NCI-H1436 (cell line): ENCODE results near the gene JAKMIP3.

Experiments used
- DNase-seq: peaks from one replicate; lab custom pipeline; 2025; lab: John Stamatoyannopoulos, UW

The JAKMIP3 gene

DNA sequence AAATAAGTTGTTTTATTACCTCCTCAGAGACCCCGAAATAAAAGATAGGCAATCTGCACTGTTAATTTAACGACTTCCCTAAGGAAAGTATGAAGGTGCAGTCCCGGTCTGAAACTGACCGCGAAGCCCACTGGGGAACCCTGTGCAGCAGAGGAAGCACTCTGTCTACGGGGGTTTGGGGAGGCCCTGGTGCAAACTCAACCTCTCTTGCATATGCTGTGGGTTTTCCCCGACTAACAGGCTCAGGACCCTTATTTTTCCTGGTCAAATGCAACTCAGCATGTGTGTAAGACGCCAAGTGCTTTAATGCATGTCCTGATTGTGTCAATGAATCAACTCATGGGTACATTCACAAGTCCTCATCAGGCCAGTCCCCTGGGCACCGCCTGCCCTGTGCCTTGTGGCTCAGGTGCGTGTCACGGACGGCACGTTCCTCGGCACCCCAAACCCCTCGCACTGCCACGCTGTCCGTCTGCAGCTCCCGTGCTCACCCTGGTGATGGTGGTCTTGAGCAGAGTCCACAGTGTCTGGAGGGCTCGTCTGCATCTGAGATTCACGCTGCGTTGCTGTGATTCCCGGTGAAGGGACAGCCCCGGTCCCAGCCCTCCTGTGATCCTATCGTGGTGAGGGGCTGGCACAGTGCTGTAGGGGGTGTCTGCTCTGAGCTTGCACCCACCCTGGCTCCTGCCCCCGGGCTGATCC lies 33.8 kb downstream of the JAKMIP3 start:
- no peak for DNase-seq

GRCh38 chr10:132100091-132100481 lies 34.3 kb downstream of the JAKMIP3 start:
- no peak for DNase-seq

GRCh38 chr10:132100556-132101349 lies 35.0 kb downstream of the JAKMIP3 start:
- no peak for DNase-seq

GRCh38 chr10:132101529-132101928 lies 35.8 kb downstream of the JAKMIP3 start:
- no peak for DNase-seq

DNA sequence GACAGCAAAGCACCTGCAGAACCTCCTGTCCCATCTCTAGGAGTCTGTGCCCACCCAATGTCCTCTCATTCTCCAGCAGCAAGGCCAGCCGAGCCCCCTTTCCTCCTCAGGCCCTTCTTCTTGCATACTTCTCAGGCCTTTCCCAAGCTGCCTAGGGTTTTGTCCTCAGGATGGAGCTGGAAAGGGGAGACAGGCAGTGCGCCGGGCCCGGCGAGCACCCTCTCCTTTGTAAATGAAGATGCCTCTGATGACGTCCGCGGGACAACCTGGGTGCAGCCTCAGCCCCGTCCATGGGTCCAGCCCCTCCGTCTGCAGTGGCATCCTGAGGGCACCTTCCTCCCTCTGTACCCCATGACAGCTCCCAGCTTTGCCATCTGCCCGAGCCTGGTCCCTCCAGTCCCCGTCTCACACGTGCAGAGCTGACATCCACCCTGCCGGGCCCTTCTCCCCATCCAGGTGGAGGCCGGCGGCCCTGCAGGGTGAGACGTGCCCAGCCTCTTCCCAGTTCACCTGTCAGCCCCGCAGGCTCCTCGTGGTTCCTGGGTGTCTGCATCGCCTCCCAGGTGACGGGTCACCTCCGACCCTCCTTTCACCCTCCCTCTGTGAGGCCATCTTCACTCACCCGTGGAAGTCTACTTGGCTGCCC lies 36.4 kb downstream of the JAKMIP3 start:
- no peak for DNase-seq

GRCh38 chr10:132102717-132103110 lies 37.0 kb downstream of the JAKMIP3 start:
- DNase-seq: no peak

GRCh38 chr10:132103116-132103910 lies 37.6 kb downstream of the JAKMIP3 start:
- no peak for DNase-seq

DNA sequence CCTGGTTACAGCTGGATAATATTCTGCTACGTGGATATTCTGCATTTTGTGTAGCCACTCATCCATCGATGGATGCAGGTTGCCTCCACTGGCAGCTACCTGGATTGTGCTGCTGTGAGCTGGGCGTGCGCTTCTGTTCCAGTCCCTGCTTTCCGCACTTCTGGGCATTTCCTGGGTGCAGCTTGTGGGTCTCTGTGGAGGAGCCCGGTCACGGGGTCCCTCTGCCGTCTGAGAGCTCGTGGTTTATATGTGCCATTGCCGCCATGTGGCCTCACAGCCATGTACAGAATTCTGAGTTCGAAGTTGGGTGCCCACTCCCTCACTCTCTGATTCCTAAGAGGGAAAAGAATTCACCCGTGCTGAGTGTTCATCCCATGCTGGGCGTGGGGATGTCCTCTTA lies 38.3 kb downstream of the JAKMIP3 start:
- no peak for DNase-seq

DNA sequence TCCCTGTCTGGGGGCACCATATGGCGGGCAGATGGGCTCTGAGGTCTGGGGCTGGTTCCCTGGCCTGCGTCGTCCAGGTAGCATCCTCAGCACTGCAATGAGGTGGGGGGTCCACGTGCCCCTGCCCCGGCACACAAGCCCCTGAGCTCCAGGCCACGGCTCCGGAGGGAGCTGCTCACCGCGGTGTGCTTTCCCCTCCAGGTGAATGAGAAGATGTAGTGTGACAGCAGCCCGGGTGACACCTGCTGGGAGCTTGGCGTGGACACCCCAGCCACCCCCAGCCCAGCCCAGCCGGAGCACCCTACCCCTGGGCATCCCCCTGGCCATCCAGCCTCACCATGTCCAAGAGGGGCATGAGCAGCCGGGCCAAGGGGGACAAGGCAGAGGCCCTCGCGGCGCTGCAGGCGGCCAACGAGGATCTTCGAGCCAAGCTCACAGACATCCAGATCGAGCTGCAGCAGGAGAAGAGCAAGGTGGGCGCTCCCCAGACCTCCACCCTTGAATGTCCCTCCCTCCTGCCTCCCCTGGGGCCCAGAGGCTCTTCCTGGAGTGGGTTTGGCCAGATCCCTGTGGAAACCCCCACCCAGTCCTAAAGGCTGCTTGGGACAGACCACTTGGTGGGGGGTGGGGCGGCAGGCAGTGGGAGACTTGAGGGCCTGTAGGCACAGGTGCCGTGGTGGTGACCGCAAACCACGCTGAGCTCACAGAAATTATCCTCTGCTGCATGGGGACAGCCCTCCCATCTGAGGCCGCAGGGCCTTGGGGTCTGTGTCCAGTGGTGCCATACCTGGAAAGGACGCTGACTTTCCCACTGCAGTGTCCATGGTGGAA lies 38.9 kb downstream of the JAKMIP3 start:
- DNase-seq: no peak

DNA sequence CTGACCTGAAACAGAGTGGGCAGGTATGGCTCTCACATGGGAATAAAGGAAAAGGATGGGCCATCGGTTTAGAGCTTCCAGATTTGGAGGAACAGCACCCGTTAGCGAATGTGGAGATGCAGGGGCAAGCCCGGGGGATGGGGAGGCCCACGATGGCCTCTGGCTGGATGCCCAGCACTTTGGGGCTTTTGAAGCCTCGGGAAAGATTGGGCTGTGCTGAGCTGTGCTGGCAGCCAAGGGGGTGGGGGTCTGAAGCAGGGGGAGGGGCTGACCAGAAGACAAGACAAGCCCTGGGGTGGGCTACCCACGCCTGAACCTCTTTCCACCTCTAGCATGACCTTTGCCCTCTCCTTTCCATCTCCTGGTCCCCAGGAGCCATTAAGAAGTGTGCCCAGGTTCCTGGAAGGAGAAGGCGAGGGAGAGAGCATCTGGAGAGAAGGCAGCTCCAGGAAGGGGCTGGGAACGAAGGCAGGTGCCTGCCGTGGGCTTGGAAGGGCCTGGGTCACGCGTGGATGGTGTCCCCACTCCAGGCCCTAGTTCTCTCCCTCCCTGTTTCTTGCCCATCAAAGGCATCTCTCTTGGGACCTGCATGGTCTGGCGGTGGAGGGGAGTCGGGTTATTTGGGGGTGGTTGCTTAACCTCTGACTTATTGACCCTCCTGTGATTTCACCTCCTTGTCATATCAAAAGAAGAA lies 39.7 kb downstream of the JAKMIP3 start:
- no peak for DNase-seq

- no peak for DNase-seq
These were observed 40.7 kb downstream of the JAKMIP3 start for GRCh38 chr10:132106431-132106830.

- DNase-seq: no peak
These were observed 41.6 kb downstream of the JAKMIP3 start for GRCh38 chr10:132107186-132107948.

DNA sequence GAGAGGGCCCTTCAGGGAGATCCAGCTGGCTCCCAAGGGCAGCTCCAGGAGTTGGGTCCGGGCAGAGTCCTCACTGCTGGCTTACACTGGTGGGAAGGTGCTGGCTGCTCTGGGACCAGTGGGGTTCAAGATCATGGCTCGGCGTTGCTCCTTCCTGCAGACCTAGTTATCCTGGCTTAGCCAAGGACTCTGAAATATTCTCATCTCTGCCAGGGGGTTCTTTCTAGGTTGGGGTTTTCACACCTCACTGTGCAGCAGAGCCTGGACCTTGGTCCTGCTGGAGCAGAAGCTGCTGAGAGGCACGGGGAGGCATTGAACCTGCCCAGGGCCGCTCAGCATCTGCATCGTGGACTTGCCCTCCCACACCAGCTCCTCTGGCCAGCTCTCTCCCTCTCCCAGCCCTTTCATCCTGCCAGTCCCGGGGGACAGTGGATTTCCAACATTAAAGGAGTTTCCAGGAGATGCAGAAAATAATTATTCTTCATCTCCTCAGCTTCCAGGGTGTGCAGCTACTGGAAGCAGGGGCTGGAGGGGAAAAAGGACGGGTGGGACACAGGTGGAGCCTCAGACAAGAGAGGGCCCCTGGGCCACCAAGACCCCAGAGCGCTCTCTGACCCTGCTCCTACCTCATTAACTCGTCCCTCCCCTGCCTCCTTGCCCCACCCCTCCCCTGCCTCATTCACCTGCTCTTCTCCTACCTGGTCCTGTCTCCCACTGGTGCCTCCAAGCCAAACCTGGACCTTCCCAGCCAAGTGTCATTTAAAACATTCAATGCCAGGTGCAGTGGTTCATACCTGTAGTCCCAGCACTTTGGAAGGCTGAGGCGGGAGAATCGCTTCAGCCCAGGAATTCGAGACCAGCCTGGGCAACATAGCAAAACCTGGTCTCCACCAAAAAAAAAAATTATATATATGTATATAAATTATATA lies 42.5 kb downstream of the JAKMIP3 start:
- no peak for DNase-seq

GRCh38 chr10:132109341-132110110 lies 43.8 kb downstream of the JAKMIP3 start:
- DNase-seq: no peak

- DNase-seq: no peak
These were observed 44.4 kb downstream of the JAKMIP3 start for GRCh38 chr10:132110111-132110521.

- DNase-seq: no peak
These were observed 45.0 kb downstream of the JAKMIP3 start for GRCh38 chr10:132110713-132111112.

- no peak for DNase-seq
These were observed 45.5 kb downstream of the JAKMIP3 start for GRCh38 chr10:132111121-132111731.
